Neuron (in vitro differentiated cells): ENCODE measurements around the gene FNDC11.
"Not testable (repeated sequence)": the region's sequence is repeated elsewhere in the genome, so short reads cannot be mapped to it uniquely, and the experiment has no call there.

Source experiments
- H2AFZ ChIP-seq: one replicate; pipeline ENCODE4 v1.6.1; 2013; ENCODE audit warnings: low read depth, mild to moderate bottlenecking, inconsistent platforms, low read length, moderate library complexity
- H3K27me3 ChIP-seq: one replicate; pipeline ENCODE4 v1.6.1; 2013; ENCODE audit warnings: low read length; ENCODE audit not compliant: insufficient read depth
- H3K36me3 ChIP-seq: one replicate; pipeline ENCODE4 v1.6.1; 2013; ENCODE audit warnings: low read length; ENCODE audit not compliant: insufficient read depth
- H3K4me1 ChIP-seq: one replicate; pipeline ENCODE4 v1.6.1; 2013; ENCODE audit warnings: low read length; ENCODE audit not compliant: insufficient read depth
- H3K4me3 ChIP-seq: 2 replicates; pipeline ENCODE4 v1.5.1; 2013; ENCODE audit warnings: mild to moderate bottlenecking, low read length, moderate library complexity
- H3K9me3 ChIP-seq: one replicate; pipeline ENCODE4 v1.6.1; 2013; ENCODE audit warnings: low read length

Gene FNDC11

DNA sequence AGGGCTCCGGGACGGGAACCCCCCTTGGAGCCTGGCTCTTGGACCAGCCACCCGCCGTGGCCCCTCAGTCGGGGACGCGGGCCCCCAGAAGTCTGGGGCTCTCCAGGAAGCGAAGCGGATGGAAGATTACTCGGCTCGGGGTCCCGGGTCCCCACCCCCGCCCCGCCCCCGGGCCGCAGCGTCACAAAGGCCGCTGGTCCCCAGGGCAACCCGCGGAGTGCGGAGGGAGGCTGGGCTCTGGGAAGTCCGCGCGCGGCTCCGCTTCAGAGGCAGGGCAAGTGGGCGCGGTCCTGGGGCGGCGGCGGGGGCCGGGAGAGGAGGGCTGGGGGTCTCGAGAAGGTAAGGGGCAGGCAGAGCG lies at the start of gene FNDC11:
FNDC11 (plus strand) TSS at position 227 of the 358 bp plus-strand sequence. CDS start 1,505 bp downstream, outside the sequence.
- Histone ChIP-seq H2AFZ (peak within 1 kb of the TSS; percentile 81), H3K9me3 (no peaks in the 10 kb centered on the region), H3K4me3 (peak within 1 kb of the TSS; percentile 41), H3K27me3 (peaks cover 3% of the 10 kb centered on the region), H3K36me3 (no peaks in the 10 kb centered on the region), H3K4me1 (peaks cover 10% of the 10 kb centered on the region)

DNA sequence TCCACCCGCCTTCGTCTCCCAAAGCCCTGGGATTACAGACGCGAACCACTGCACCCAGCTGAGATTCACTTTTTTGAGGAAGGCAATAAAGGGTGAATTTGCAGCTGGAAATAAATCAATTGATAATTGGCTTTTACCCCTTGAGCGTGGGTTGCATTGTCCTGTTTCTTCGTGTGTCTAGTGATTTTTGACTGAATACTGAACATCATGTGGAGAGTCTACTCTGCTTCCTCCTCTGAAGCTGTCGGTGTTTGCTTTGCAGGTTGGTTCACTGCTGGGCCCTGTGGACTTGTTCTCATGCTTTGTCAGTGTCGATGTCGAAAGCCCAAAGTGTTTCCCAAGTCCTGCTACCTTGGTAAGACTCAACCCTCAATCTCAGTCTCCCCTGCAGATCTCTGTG lies 49.3 kb upstream of the FNDC11 start:
- Histone ChIP-seq H3K9me3 (peaks cover 12% of the 10 kb centered on the region), H3K27me3 (no peaks in the 10 kb centered on the region), H3K4me3 (no peak overlapping the region), H2AFZ (no peak overlapping the region), H3K36me3 (no peaks in the 10 kb centered on the region), H3K4me1 (peaks cover 21% of the 10 kb centered on the region)

- peaks cover 12% of the 10 kb centered on the region for H3K9me3 ChIP-seq
- H3K4me1 ChIP-seq, result peaks cover 21% of the 10 kb centered on the region
- H3K4me3 ChIP-seq, result no peak overlapping the region
- no peaks in the 10 kb centered on the region for H3K27me3 ChIP-seq
- no peak overlapping the region for H2AFZ ChIP-seq
- H3K36me3 ChIP-seq, result no peaks in the 10 kb centered on the region
These were observed 48.7 kb upstream of the FNDC11 start for GRCh38 chr20:63505281-63505680.

GRCh38 chr20:63505723-63506122 lies 48.2 kb upstream of the FNDC11 start:
- peaks cover 21% of the 10 kb centered on the region for H3K4me1 ChIP-seq
- no peak overlapping the region for H3K4me3 ChIP-seq
- H3K27me3 ChIP-seq, result no peaks in the 10 kb centered on the region
- no peaks in the 10 kb centered on the region for H3K36me3 ChIP-seq
- no peak overlapping the region for H2AFZ ChIP-seq
- peaks cover 12% of the 10 kb centered on the region for H3K9me3 ChIP-seq

- Histone ChIP-seq H3K36me3 (no peaks in the 10 kb centered on the region), H3K4me1 (peaks cover 18% of the 10 kb centered on the region), H3K27me3 (no peaks in the 10 kb centered on the region), H3K9me3 (peaks cover 14% of the 10 kb centered on the region), H2AFZ (no peak overlapping the region), H3K4me3 (no peak overlapping the region)
These were observed 46.7 kb upstream of the FNDC11 start for GRCh38 chr20:63507083-63507743.

GRCh38 chr20:63508072-63508768 lies 45.7 kb upstream of the FNDC11 start:
- Histone ChIP-seq H3K4me3 (no peak overlapping the region), H3K4me1 (peaks cover 9% of the 10 kb centered on the region), H3K27me3 (no peaks in the 10 kb centered on the region), H2AFZ (no peak overlapping the region), H3K9me3 (peaks cover 17% of the 10 kb centered on the region), H3K36me3 (no peaks in the 10 kb centered on the region)

GRCh38 chr20:63509088-63509564 lies 44.8 kb upstream of the FNDC11 start:
- H3K4me1 ChIP-seq, result no peaks in the 10 kb centered on the region
- no peaks in the 10 kb centered on the region for H3K27me3 ChIP-seq
- H3K4me3 ChIP-seq, result no peak overlapping the region
- peaks cover 19% of the 10 kb centered on the region for H3K9me3 ChIP-seq
- H3K36me3 ChIP-seq, result no peaks in the 10 kb centered on the region
- H2AFZ ChIP-seq, result no peak overlapping the region

- Histone ChIP-seq H3K27me3 (no peaks in the 10 kb centered on the region), H3K36me3 (peaks cover under 1% of the 10 kb centered on the region), H3K4me3 (no peak overlapping the region), H2AFZ (no peak overlapping the region), H3K9me3 (peaks cover 7% of the 10 kb centered on the region), H3K4me1 (no peaks in the 10 kb centered on the region)
These were observed 40.8 kb upstream of the FNDC11 start for GRCh38 chr20:63513207-63513606.

DNA sequence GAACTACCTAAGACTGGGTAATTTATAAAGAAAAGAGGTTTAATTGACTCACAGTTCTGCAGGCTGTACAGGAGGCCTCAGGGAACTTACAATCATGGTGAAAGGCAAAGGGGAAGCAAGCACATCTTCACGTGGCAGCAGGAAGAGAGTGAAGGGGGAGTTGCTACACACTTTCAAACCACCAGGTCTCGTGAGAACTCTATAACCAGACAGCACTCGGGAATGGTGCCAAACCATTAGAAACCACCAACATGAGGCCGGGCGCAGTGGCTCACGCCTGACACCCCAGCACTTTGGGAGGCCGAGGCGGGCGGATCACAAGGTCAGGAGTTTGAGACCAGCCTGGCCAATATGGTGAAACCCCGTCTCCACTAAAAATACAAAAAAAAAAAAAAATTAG lies 39.4 kb upstream of the FNDC11 start:
- H3K36me3 ChIP-seq, H2AFZ ChIP-seq, H3K4me1 ChIP-seq, H3K9me3 ChIP-seq, H3K4me3 ChIP-seq, H3K27me3 ChIP-seq: not testable (repeated sequence)

GRCh38 chr20:63517376-63518309 lies 36.3 kb upstream of the FNDC11 start:
- Histone ChIP-seq H3K9me3 (peaks cover 6% of the 10 kb centered on the region), H3K4me3 (no peak overlapping the region), H3K27me3 (no peaks in the 10 kb centered on the region), H3K4me1 (peaks cover 17% of the 10 kb centered on the region), H2AFZ (no peak overlapping the region), H3K36me3 (peaks cover 17% of the 10 kb centered on the region)

- no peak overlapping the region for H3K4me3 ChIP-seq
These were observed 35.6 kb upstream of the FNDC11 start for GRCh38 chr20:63518351-63518861.

GRCh38 chr20:63518946-63519667 lies 34.9 kb upstream of the FNDC11 start:
- H2AFZ ChIP-seq, result no peak overlapping the region
- peaks cover 6% of the 10 kb centered on the region for H3K9me3 ChIP-seq
- H3K36me3 ChIP-seq, result peaks cover 26% of the 10 kb centered on the region
- H3K27me3 ChIP-seq, result no peaks in the 10 kb centered on the region
- H3K4me1 ChIP-seq, result peaks cover 17% of the 10 kb centered on the region
- H3K4me3 ChIP-seq, result peak overlapping the region; percentile 98

More at GRCh38 chr20:63518351-63518861, 35.6 kb upstream of the FNDC11 start:
- Histone ChIP-seq H3K27me3 (no peaks in the 10 kb centered on the region), H3K36me3 (peaks cover 23% of the 10 kb centered on the region), H3K4me1 (peaks cover 17% of the 10 kb centered on the region), H2AFZ (no peak overlapping the region), H3K9me3 (peaks cover 5% of the 10 kb centered on the region)
